Adipose tissue (tissue), 3 donors: Measurements from ENCODE around the gene SAA4. TPM values are rescaled to one million over a fixed set of nuclear protein-coding genes. Genes with fewer than 3 reads are reported as not detected.
"Not testable (repeated sequence)": the region's sequence is repeated elsewhere in the genome, so short reads cannot be mapped to it uniquely, and the experiment has no call there.

Experiments used
- H3K27ac ChIP-seq: one replicate; pipeline ENCODE4 v1.5.1; 2013; ENCODE audit warnings: low read depth, low read length
- WGBS, 3 donors: extraction: QIAGEN DNeasy Blood & Tissue Kit; methylation state at CpG; one replicate each; pipeline ENCODE4 v1.1.7; 2013; 5-methylcytosine and 5-hydroxymethylcytosine counted together
- polyA plus RNA-seq, 3 donors: library from polyadenylated mRNA; stranded (reverse); fragments of 200-250 nt; gene quantifications; one replicate each; pipeline ENCODE4 v1.2.3, GENCODE V29; 2013
- donor health status: healthy with polysubstance abuse.
- donor health status: Bipolar disorder and iron deficiency.
- donor health status: healthy.

The SAA4 gene
- polyA plus RNA-seq, 3 donors: 0.15 to 9.1 (median 0.90) TPM

DNA sequence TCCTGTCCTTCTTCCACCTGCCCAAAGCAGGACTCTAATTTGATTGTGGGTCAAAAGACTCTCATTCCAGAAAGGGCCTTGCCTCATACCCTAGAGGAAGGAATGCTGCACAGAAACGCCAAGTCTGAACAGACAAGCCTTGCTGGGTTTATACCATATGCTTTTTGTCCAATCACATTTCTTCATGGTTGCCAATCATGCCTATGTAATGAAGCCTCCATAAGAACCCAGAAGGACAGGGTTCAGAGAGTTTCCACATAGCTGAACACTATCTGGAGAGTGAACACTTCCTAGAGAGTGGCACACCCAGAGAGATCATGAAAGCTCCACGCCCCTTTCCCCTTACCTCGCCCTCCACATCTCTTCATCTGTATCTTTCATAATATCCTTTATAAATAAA, 16.6 kb upstream of the SAA4 start:
- WGBS, 3 donors: 80 to 97% (median 81%) methylated on average over 3 of the region's 3 CpGs
- no peak overlapping the region for H3K27ac ChIP-seq

DNA sequence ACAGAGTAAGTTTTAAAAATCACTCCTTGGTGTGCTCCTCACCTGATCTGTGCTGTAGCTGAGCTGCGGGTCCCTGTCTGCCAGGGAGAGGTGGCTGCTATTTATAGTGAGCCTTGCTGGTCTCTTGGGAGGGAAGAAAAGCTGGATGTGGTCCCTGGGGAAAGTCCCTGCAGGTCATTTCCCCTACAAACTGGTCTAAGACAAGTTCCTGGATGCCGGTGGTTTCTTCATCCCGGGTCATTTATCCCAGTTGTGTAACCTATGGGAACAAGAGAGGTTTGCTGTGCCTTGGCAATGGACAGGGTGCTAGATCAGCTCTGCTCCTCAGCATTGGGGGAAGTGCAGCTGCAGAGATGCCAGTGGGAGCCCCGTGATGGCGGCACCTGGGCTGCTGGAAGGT, 12.0 kb upstream of the SAA4 start, which contains the start of gene SAA2:
TSS of gene SAA2 (minus strand) at position 108 of the 400 bp plus-strand sequence. CDS start 657 bp downstream, outside the sequence.
- no peak within 1 kb of the TSS for H3K27ac ChIP-seq
- WGBS, 3 donors: 65 to 66% (median 65%) methylated on average over 5 of the region's 5 CpGs

DNA sequence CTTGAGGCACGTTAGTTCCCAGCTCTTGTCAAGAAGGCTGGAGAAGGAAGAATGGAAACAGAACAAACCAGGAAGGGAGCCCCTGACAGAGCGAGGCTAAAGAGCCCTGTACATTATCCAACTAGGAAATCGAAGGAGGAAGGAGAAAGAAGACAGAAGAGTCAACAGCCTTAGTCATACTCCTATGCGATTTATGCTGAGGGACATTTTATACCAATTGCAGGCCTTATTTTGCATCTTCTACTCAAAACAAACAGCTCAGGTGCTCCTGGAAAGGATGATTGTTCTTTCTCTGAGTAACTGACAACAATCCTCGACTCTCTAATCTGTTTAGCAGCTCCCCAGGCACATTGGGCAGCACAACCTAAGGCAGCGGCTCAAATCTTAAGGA, 10.6 kb upstream of the SAA4 start:
- 44 to 76% (median 73%) methylated on average over 2 to 3 of the region's 6 CpGs for WGBS, 3 donors
- H3K27ac ChIP-seq: not testable (repeated sequence)

DNA sequence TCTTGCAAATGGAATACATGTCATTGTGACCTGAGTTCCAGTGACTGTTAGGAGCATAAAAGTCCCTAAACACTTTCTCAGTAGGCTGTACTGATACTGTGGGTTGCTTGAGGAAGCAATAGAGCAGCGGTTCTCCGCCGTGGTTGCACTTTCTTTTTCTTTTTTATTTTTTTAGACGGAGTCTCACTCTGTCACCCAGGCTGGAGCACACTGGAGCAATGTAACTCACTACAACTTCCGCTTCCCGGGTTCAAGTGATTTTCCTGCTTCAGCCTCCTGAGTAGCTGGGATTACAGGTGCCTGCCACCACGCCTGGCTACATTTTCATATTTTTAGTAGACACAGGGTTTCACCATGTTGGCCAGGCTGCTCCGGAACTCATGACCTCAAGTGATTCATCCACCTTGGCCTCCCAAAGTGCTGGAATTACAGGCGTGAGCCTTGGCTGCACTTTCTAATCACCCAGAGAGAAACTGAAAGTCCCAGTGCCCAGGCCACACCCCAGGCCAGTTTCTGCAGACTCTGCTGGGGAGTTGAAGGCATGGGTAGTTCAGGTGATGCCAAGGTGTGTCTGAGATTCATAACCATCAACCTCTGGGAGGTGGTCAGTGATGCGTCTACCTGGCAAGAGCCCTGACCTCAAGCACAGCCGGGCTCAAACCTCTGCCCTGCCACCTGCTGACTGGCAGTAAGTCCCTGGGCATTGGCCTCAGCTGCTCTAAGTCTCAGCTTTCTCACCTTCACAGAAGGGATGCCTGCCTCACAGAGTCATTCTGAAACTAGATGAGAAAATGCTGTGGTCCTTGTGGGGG, 10.0 kb upstream of the SAA4 start:
- 65 to 73% (median 69%) methylated on average over 10 of the region's 11 CpGs for WGBS, 3 donors
- not testable (repeated sequence) for H3K27ac ChIP-seq

DNA sequence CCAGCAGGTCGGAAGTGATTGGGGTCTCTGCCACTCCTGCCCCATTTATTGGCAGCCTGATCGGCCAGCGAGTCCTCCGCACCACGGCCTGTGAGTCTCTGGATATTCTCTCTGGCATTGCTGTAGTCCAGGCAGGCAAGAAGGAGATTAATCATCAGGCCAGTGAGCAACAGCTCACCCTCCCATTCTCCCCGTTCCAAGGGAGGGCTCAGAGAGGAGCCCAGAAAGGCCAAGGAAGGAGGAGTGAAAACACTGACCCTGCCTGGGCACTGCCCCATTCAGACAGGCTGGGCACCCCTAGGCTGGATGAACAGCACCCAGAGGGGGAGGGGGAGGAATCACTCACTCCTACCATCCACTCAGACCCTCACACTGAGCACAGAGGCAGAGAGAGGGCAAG, 8.8 kb upstream of the SAA4 start:
- 53 to 63% (median 57%) methylated on average over 6 of the region's 6 CpGs for WGBS, 3 donors
- H3K27ac ChIP-seq: no peak overlapping the region

DNA sequence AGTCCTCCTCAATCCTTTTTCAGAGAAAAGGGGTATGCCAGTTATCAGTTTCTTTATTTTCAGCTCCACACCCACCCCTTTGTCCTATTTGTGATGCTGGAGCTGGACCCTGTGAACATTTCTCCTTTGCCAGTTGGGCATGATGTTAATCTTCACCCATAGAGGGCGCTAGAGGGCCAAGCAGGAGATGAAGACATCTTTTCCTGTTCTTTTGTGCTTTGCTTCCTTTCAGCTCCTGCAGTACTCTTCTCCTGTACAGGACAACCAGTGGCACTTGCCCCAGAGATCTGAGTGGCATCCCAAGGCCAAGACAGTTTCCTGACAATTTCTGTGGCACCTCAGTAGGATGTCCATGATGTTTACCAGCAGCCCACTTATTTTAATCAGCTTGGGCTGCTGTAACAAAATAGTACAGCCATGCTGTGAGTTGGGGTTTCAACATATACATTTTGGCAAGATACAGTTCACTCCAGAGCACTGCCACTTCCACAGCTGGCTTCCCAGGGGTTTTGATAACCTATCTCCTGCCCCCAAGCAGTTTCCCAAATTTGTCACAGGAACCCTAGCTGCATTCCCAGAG, 7.3 kb upstream of the SAA4 start:
- H3K27ac ChIP-seq: no peak overlapping the region
- 0% methylated on average over 1 of the region's 1 CpG for WGBS, 3 donors

DNA sequence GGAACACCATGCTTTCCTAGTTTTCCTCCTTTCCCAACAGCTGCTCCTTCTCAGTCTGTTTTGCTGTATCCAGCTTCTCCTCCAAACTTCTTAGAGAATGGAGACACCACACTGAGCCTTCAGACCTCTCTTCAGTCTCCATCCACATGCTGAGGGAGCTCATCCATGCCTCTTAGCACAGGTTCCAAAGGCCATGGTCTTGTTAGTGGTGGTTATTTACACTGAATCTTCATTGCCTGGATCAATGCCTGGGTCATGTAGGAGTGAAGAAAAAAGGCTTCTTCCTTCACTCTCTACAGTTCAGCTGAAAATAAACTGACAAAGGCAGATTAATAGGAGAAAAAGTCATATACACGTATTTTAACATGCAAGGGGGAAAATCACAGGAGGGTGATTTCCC, 3.1 kb upstream of the SAA4 start:
- no peak overlapping the region for H3K27ac ChIP-seq
- WGBS, 3 donors: 63 to 76% (median 71%) methylated on average over 1 of the region's 1 CpG

DNA sequence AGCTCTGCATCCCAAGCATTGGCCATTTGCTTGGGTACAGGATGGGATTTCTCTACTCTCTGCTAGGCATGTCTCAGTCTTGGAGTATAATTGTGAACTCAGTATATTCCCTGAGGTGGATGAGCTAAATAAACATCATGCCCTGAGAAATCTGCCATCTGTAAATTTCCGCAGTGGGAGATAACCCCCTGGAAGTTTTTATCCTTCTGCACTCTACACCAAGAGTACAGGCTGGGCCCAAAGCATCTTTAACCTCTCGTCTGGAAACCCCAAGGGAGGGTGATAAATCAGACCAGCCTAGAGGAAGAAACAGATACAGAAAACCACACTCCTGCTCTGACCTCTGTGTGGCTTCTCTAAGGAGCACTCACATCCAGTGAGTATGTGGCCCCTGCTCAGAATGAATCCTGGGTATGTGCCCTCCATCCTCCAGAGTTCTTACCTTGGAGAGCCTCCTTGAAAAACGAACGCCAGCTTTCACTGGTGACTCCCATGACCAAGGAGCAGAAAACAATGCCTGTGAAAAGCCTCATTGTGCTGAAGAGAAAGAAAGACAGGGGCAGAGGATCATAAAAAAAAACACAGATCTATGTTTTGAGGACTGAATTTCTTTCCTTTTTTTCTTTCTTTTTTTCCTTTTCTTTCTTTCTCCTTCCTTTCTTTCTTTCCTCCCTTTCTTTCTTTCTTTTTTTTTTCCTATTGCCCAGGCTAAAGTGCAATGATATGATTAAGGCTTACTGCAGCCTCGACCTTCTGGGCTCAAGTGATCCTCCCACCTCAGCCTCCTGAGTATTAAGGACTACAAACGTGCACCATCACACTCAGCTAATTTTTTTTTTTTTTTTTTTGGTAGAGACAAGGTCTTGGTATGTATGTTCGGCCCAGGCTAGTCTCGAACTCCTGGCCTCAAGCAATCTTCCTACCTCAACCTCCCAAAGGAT, 938 bp downstream of the SAA4 start:
- no peak overlapping the region for H3K27ac ChIP-seq
- WGBS, 3 donors: 59 to 65% (median 60%) methylated on average over 8 of the region's 8 CpGs

DNA sequence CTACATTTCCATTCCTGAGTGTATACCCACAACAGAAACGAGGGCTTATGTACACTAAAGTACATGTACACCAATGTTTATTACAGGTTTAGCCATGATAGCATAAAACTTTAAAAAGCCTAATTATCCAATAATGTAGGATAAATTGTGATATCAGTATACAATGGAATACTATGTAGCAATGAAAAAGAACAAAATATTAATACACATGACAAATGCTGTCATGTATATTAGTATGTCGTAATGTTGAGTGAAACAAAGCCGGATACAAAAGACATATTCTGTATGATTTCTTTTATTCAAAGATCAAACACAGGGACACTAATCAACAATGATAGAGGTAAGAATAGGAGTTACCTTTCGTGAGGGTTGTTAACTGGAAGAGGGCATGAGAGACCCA, 2.7 kb downstream of the SAA4 start:
- no peak overlapping the region for H3K27ac ChIP-seq

DNA sequence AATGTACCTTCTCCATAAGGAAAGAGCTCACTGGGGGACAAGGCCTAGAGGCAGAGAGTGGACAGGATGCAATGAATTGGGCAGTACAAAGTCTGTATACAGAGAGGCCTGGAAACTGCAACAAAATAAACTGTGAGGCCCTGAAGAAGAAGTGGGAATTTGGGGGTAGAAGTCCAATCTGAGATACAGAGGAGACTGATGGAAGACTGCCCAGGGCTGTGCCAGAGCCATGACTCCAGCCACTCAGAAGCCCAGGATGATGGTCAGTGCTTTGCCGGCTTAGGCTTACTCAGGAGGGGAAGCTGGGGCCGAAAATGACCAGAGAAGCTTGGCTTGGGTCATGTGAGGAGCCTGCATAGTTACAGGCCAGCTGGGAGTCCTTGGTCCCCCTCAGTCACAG, 5.7 kb downstream of the SAA4 start:
- 70 to 88% (median 75%) methylated on average over 2 of the region's 2 CpGs for WGBS, 3 donors
- H3K27ac ChIP-seq: no peak overlapping the region

More for the DNA sequence above, 2.7 kb downstream of the SAA4 start:
- 86 to 93% (median 91%) methylated on average over 4 of the region's 4 CpGs for WGBS, 3 donors

DNA sequence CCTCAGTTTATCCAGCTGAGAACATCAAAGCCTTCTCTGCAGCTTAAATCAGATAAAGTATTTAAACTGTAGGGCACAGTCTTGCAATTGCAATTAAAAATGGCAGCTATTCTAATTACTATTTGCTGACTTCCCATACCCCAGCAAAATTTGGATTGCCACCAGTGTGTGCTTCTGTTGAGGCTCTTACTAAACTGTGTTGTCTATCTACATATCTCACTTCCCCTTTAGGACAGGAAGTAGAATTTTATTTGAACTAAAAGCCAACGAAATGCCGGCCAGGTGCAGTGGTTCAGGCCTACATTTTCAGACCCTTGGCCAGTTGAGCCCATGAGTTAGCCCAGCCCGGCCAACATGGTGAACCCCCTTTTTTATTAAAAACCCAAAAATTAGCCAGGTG, 7.1 kb downstream of the SAA4 start:
- 58 to 65% (median 59%) methylated on average over 2 to 3 of the region's 3 CpGs for WGBS, 3 donors

DNA sequence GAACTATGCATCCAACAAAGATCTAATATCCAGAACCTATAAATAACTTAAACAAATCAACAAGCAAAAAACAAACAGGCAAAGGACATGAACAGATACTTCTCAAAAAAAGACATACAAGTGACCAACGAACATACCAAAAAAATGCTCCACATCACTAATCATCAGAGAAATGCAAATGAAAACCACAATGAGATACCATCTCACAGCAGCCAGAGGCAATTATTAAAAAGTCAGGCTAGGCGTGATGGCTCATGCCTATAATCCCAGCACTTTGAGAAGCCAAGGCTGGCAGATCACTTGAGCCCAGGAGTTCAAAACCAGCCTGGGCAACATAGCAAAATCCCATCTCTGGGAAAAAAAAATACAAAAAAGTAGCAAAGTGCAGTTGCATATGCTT, 10.7 kb downstream of the SAA4 start:
- 59 to 62% (median 61%) methylated on average over 2 of the region's 2 CpGs for WGBS, 3 donors

More for the DNA sequence above, 7.1 kb downstream of the SAA4 start:
- H3K27ac ChIP-seq: no peak overlapping the region

DNA sequence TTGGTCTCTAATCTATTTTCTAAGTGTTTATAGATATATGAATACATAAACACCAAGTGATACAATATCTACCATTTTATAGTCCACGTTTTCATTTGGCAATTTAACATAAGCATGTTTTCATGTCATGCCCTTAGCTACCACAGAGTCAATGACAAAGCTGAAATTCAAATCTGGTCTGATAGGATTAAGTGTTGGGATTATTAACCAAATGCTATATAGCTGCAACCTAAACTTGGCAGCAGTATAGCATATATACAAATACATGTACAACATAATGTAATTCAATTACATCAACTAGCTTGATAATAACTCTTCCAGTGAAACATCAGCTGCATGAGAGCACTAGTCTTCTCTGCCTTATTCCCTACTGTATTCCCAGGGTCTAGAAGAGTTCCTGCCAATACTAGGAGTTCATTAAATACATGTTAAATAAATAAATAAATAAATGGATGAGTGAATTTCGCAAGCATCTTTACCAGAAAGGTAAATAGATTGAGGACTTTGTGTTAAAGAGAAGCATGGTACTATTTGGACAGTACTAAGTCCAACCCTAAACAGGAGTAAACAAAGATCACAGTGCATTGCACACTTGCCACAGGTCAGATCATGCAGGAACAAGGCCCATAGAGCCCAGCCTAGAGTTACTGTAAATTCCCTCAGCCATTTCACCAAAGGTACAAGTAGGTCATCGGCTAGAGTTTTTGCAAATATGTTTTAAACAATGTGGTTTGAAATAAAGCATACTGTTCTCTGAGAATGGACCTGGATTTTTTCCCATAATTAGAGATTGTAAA, 12.8 kb downstream of the SAA4 start:
- WGBS, 3 donors: 51 to 80% (median 66%) methylated on average over 3 of the region's 3 CpGs
- no peak overlapping the region for H3K27ac ChIP-seq

More for the DNA sequence above, 10.7 kb downstream of the SAA4 start:
- H3K27ac ChIP-seq: no peak overlapping the region

DNA sequence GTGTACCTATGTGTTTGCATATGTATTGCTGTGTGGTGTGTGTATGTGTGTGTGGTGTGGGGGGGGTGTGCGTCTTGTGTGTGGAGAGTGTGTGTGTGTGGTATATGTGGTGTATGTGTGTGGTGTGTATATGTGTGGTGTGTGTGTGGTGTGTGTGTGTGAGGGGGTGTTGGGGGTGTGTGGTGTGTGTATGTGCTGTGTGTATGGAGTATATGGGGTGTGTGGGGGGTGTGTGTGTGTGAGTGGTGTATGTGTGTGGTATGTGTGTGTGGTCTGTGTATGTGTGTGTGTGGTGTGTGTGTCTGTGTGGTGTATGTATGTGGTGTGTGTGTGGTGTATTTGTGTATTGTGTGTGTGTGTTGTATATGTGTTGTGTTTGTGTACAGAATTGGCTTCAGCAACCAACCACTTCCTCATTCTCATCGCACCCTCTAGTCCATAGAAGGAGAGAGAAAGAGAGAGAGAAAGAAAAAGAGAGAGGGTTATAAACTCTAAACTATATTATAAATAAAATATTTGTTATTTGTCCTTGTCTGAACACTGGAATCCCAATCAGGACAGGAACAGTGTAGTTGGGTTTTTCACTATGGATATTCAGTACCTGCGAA, 13.7 kb downstream of the SAA4 start:
- no peak overlapping the region for H3K27ac ChIP-seq
- WGBS, 3 donors: 78 to 91% (median 80%) methylated on average over 3 of the region's 3 CpGs

DNA sequence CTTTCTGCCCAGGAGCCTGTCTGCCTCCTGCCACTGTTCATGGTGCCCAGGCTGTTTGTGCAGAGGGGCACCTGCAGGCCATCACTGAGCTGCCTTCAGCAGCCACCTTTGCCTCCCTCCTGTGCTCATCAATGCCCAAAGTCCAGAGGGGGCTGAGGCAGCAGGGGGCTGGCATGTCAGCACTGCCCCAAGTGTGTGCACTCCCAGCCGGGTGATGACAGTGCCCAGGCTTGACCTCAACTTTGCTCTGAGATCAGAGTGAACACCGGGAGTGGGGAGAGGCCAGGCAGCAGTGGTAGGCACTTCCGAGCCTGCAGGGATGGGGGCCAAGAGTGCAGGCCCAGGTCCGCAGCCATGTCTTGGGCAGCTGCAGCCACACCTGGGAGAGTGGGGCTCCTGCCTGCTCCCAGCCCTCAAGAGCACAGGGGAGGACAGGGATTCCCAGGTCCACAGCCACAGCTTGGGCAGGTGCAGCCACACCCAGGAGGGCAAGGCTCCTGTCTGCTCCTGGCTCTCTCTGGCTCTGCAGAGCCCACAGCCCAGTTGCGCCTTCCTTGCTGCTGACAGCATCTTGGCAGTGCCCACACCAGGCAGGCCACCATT, 15.2 kb downstream of the SAA4 start:
- no peak overlapping the region for H3K27ac ChIP-seq
- 70 to 83% (median 80%) methylated on average over 4 to 5 of the region's 5 CpGs for WGBS, 3 donors

DNA sequence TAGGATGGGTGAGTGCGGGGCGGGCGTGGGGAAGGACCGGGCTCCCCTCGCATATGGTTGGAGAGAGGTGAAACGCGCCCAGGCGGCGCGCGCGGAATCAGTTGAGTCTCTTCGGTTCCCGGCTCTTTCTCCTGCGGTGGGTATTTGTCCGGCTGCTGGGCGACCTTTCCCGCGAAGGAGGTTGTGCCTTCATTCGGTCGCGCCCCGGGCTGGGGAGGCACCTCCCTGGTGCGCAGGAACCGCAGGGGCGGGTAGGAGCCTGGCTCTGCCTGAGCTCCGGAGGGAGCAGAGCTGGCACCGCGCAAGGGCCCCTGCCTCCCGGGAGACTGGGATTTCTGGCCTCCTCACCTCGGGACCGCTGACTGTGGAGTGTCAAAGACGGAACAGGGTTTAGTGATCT, 27.5 kb downstream of the SAA4 start:
- no peak overlapping the region for H3K27ac ChIP-seq
- WGBS, 3 donors: 16 to 28% (median 26%) methylated on average over 33 of the region's 33 CpGs

DNA sequence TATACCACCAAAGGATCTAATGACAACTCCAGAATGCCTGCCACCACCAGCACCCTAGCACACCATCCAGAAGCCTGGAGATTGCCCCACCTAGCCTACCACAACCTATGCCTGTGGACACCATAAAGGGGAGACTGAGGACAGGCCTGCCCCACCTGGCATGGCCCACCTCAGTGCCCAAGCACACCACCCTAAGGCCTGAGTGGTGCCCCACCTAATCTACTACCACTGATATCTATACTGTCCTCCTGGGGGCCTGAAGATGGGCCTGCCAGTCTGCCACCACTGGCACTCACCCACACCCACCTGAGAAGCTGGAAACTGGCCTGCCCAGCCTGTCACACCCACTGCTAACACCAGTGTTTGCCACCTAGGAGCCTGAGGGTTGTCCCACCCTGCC, 31.8 kb downstream of the SAA4 start:
- no peak overlapping the region for H3K27ac ChIP-seq
